ENCODE results near the gene PATL1.
A peak's percentile ranks its signal among the peaks of the same experiment; 100 is the strongest.
"Not testable (repeated sequence)": the region's sequence is repeated elsewhere in the genome, so short reads cannot be mapped to it uniquely, and the experiment has no call there.

The PATL1 gene

DNA sequence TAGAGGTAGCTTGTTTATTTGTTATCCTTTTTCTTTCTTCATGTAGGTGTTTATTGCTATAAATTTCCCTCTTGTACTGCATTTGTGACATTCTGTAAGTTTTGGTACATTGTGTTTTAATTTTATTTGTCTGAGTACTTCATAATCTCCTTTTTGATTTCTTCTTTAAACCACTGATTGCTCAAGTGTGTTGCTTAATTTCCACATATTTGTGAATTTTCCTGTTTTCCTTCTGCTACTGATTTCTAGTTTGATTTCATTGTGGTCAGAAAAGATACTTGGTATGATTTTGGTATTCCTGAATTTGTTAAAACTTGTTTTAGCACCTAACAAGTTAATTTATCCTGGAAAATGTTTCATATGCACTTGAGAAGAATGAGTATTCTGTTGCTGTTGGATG lies 29.7 kb upstream of the PATL1 start:
- Histone ChIP-seq H3K27me3 (replicated peaks; ENCODE audit: control insufficient read depth, insufficient read depth, low read length) (no peaks in the 10 kb centered on the region), H3K36me3 (ENCODE audit: control insufficient read depth, insufficient read depth, low read length, severe bottlenecking) (no peaks in the 10 kb centered on the region), H3K4me1 (ENCODE audit: control insufficient read depth, insufficient read depth, low read length) (peaks cover 10% of the 10 kb centered on the region), H3K9ac (ENCODE audit: low read length) (peak overlapping the region; percentile 25), H3K9me3 (ENCODE audit: control insufficient read depth, low read length) (peaks cover 7% of the 10 kb centered on the region), H3K4me3 (ENCODE audit: low read length) (no peak overlapping the region)
- DNase-seq (ENCODE audit: low read depth), result peak; percentile 69

GRCh38 chr11:59692915-59693314 lies 24.1 kb upstream of the PATL1 start:
- no peak for DNase-seq (ENCODE audit: low read depth)
- H3K36me3 ChIP-seq (ENCODE audit: control insufficient read depth, insufficient read depth, low read length, severe bottlenecking), result no peaks in the 10 kb centered on the region
- peaks cover 2% of the 10 kb centered on the region for H3K4me1 ChIP-seq (ENCODE audit: control insufficient read depth, insufficient read depth, low read length)
- peaks cover 23% of the 10 kb centered on the region for H3K9me3 ChIP-seq (ENCODE audit: control insufficient read depth, low read length)
- H3K9ac ChIP-seq (ENCODE audit: low read length), result no peak overlapping the region
- no peak overlapping the region for H3K4me3 ChIP-seq (ENCODE audit: low read length)
- H3K27me3 ChIP-seq (replicated peaks; ENCODE audit: control insufficient read depth, insufficient read depth, low read length), result no peaks in the 10 kb centered on the region

- Histone ChIP-seq H3K27me3 (replicated peaks; ENCODE audit: control insufficient read depth, insufficient read depth, low read length) (no peaks in the 10 kb centered on the region), H3K4me1 (ENCODE audit: control insufficient read depth, insufficient read depth, low read length) (no peaks in the 10 kb centered on the region), H3K4me3 (ENCODE audit: low read length) (no peak overlapping the region), H3K9ac (ENCODE audit: low read length) (no peak overlapping the region), H3K9me3 (ENCODE audit: control insufficient read depth, low read length) (peaks cover 23% of the 10 kb centered on the region), H3K36me3 (ENCODE audit: control insufficient read depth, insufficient read depth, low read length, severe bottlenecking) (no peaks in the 10 kb centered on the region)
- no peak for DNase-seq (ENCODE audit: low read depth)
Observed at GRCh38 chr11:59691156-59691555, 22.3 kb upstream of the PATL1 start.

DNA sequence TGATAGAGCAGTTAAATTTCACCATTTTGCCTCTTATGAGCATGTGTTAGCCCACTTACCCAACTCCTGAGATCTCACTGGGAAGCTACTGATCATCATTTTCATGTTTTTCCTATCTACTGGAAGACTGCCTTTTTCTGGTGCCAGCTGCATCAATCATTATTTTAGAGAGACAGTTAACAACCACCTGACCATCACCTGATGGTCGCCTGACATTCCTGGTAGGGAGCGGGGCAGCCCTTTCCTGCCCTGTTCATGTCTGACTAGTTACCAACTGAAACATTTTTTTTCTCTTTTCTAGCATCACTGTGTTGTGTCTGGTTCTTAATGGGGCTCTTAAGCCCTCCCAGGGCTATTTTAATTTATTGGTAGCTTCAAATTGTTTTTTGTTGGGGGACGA lies 20.2 kb upstream of the PATL1 start:
- Histone ChIP-seq H3K36me3 (ENCODE audit: control insufficient read depth, insufficient read depth, low read length, severe bottlenecking) (no peaks in the 10 kb centered on the region), H3K9me3 (ENCODE audit: control insufficient read depth, low read length) (peaks cover 25% of the 10 kb centered on the region), H3K9ac (ENCODE audit: low read length) (no peak overlapping the region), H3K27me3 (replicated peaks; ENCODE audit: control insufficient read depth, insufficient read depth, low read length) (no peaks in the 10 kb centered on the region), H3K4me1 (ENCODE audit: control insufficient read depth, insufficient read depth, low read length) (no peaks in the 10 kb centered on the region), H3K4me3 (ENCODE audit: low read length) (no peak overlapping the region)
- no peak for DNase-seq (ENCODE audit: low read depth)

- not testable (repeated sequence) for DNase-seq (ENCODE audit: low read depth); H3K4me1 ChIP-seq (ENCODE audit: control insufficient read depth, insufficient read depth, low read length); H3K27me3 ChIP-seq (replicated peaks; ENCODE audit: control insufficient read depth, insufficient read depth, low read length); H3K4me3 ChIP-seq (ENCODE audit: low read length); H3K9ac ChIP-seq (ENCODE audit: low read length); H3K9me3 ChIP-seq (ENCODE audit: control insufficient read depth, low read length); H3K36me3 ChIP-seq (ENCODE audit: control insufficient read depth, insufficient read depth, low read length, severe bottlenecking)
Observed at GRCh38 chr11:59681260-59681725, 12.5 kb upstream of the PATL1 start.

DNA sequence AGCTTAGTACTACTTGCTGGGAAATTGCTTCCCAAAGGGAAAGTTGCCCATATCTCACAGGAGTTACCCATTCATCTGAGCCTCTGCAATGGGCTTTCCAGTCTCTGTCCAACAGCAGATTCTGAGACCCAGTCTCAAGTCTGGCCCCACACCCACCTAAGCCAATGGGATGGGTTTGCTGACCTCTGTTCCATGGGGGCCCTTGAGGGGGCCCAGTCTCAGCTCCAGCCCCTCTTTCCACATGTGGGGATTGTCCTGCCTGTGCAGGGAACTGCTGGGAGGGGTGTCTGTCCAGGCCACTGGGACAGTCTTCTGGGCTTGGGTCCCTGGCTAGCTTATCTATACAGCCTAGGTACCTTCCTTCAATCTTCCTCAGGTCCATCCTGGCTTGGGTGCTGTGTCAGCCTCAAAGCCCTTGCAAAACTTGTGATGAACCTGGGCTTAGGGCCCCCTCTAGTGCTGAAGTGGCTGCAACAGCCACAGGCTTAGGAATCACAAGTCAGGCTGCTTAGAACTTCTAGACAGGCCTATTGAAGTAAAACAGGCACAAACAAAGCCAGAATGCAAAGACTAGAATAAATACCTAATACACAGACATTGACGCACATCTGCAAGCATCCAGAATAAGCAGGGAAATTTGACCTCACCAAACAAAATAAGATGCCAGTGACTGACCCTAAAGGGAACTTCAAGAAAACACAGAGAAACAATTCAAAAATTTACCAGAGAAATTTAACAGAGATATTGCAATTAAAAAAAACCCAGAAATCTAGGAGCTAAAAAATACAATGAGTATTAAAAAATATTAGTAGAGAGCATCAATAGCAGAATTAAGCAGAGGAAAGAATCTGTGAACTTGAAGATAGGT lies 11.7 kb upstream of the PATL1 start:
- no peak overlapping the region for H3K4me3 ChIP-seq (ENCODE audit: low read length)
- H3K4me1 ChIP-seq (ENCODE audit: control insufficient read depth, insufficient read depth, low read length), result no peaks in the 10 kb centered on the region
- DNase-seq (ENCODE audit: low read depth), result peak; percentile 90
- peaks cover 4% of the 10 kb centered on the region for H3K9me3 ChIP-seq (ENCODE audit: control insufficient read depth, low read length)
- H3K36me3 ChIP-seq (ENCODE audit: control insufficient read depth, insufficient read depth, low read length, severe bottlenecking), result no peaks in the 10 kb centered on the region
- no peaks in the 10 kb centered on the region for H3K27me3 ChIP-seq (replicated peaks; ENCODE audit: control insufficient read depth, insufficient read depth, low read length)
- peak overlapping the region; percentile 52 for H3K9ac ChIP-seq (ENCODE audit: low read length)

GRCh38 chr11:59679347-59679746 lies 10.5 kb upstream of the PATL1 start:
- no peak overlapping the region for H3K4me3 ChIP-seq (ENCODE audit: low read length)
- H3K9me3 ChIP-seq (ENCODE audit: control insufficient read depth, low read length), result no peaks in the 10 kb centered on the region
- no peaks in the 10 kb centered on the region for H3K36me3 ChIP-seq (ENCODE audit: control insufficient read depth, insufficient read depth, low read length, severe bottlenecking)
- no peak overlapping the region for H3K9ac ChIP-seq (ENCODE audit: low read length)
- no peak for DNase-seq (ENCODE audit: low read depth)
- peaks cover 2% of the 10 kb centered on the region for H3K4me1 ChIP-seq (ENCODE audit: control insufficient read depth, insufficient read depth, low read length)
- no peaks in the 10 kb centered on the region for H3K27me3 ChIP-seq (replicated peaks; ENCODE audit: control insufficient read depth, insufficient read depth, low read length)

DNA sequence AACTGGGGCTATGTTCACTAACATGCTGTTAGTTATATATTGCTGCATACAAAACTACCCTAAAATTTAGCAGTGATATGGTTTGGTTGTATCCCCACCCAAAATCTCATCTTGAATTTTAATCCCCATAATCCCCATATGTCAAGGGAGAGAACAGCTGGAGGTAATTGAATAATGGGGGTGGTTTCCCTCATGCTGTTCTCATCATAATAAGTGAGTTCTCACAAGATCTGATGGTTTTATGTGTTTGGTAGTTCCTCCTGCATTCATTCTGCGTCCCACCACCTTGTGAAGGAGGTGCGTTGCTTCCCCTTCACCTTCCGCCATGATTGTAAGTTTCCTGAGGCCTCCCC lies 10.0 kb upstream of the PATL1 start:
- no peaks in the 10 kb centered on the region for H3K36me3 ChIP-seq (ENCODE audit: control insufficient read depth, insufficient read depth, low read length, severe bottlenecking)

GRCh38 chr11:59678118-59678812 lies 9.4 kb upstream of the PATL1 start:
- Histone ChIP-seq H3K4me3 (ENCODE audit: low read length) (no peak overlapping the region), H3K9ac (ENCODE audit: low read length) (no peak overlapping the region), H3K9me3 (ENCODE audit: control insufficient read depth, low read length) (no peaks in the 10 kb centered on the region), H3K4me1 (ENCODE audit: control insufficient read depth, insufficient read depth, low read length) (peaks cover 2% of the 10 kb centered on the region), H3K36me3 (ENCODE audit: control insufficient read depth, insufficient read depth, low read length, severe bottlenecking) (no peaks in the 10 kb centered on the region), H3K27me3 (replicated peaks; ENCODE audit: control insufficient read depth, insufficient read depth, low read length) (no peaks in the 10 kb centered on the region)
- DNase-seq (ENCODE audit: low read depth), result peak; percentile 31

More for the DNA sequence above, 10.0 kb upstream of the PATL1 start:
- no peak for DNase-seq (ENCODE audit: low read depth)
- Histone ChIP-seq H3K9me3 (ENCODE audit: control insufficient read depth, low read length) (no peaks in the 10 kb centered on the region), H3K4me3 (ENCODE audit: low read length) (no peak overlapping the region), H3K4me1 (ENCODE audit: control insufficient read depth, insufficient read depth, low read length) (peaks cover 2% of the 10 kb centered on the region), H3K9ac (ENCODE audit: low read length) (no peak overlapping the region), H3K27me3 (replicated peaks; ENCODE audit: control insufficient read depth, insufficient read depth, low read length) (no peaks in the 10 kb centered on the region)

- H3K27me3 ChIP-seq (replicated peaks; ENCODE audit: control insufficient read depth, insufficient read depth, low read length), result no peaks in the 10 kb centered on the region
- H3K9me3 ChIP-seq (ENCODE audit: control insufficient read depth, low read length), result no peaks in the 10 kb centered on the region
- DNase-seq (ENCODE audit: low read depth), result no peak
Observed at GRCh38 chr11:59676205-59676604, 7.4 kb upstream of the PATL1 start.

GRCh38 chr11:59674291-59674690 lies 5.5 kb upstream of the PATL1 start:
- Histone ChIP-seq H3K4me3 (ENCODE audit: low read length) (no peak overlapping the region), H3K9ac (ENCODE audit: low read length) (no peak overlapping the region), H3K36me3 (ENCODE audit: control insufficient read depth, insufficient read depth, low read length, severe bottlenecking) (no peaks in the 10 kb centered on the region), H3K4me1 (ENCODE audit: control insufficient read depth, insufficient read depth, low read length) (peaks cover 12% of the 10 kb centered on the region), H3K9me3 (ENCODE audit: control insufficient read depth, low read length) (no peaks in the 10 kb centered on the region), H3K27me3 (replicated peaks; ENCODE audit: control insufficient read depth, insufficient read depth, low read length) (no peaks in the 10 kb centered on the region)
- no peak for DNase-seq (ENCODE audit: low read depth)

More at GRCh38 chr11:59676205-59676604, 7.4 kb upstream of the PATL1 start:
- Histone ChIP-seq H3K9ac (ENCODE audit: low read length) (no peak overlapping the region), H3K36me3 (ENCODE audit: control insufficient read depth, insufficient read depth, low read length, severe bottlenecking) (no peaks in the 10 kb centered on the region), H3K4me3 (ENCODE audit: low read length) (no peak overlapping the region), H3K4me1 (ENCODE audit: control insufficient read depth, insufficient read depth, low read length) (peaks cover 2% of the 10 kb centered on the region)

Measured in adipocyte (in vitro differentiated cells).